Pons (tissue), 1 donor: ENCODE results near the gene MAPK13.
"Not testable (repeated sequence)": the region's sequence is repeated elsewhere in the genome, so short reads cannot be mapped to it uniquely, and the experiment has no call there.

Experiments
- DNase-seq: peaks from one replicate; pipeline ENCODE4 v3.0.0-alpha.2; 2016; ENCODE audit warnings: low spot score

MAPK13 gene

DNA sequence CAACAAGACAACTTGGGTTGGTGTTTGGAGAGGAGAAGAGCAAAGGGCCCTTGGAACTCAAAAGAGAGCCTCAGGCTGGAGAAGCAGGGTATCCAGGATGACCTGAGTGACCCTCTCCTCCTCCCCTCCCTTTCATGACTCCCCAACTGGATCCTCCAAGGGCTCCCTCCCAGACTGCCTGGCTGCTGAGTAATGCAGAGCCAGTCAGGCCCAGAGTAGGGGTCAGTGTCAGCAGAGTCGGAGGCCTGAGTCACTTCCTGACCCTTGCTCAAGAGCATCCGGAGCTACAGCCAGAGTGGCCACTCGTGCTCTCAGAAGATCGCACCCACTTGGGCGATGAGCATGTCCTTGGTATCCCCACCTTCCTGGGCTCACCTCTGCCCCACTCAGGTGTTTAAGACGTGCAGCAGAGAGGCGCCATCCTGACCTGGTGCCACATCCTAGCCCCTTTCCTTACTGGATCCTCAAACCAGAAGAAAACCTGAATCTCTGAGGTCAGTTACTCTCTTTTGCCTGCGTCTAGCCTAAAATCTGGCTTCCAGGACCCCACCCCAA is 2.8 kb upstream of the MAPK13 start:
- no peak for DNase-seq

DNA sequence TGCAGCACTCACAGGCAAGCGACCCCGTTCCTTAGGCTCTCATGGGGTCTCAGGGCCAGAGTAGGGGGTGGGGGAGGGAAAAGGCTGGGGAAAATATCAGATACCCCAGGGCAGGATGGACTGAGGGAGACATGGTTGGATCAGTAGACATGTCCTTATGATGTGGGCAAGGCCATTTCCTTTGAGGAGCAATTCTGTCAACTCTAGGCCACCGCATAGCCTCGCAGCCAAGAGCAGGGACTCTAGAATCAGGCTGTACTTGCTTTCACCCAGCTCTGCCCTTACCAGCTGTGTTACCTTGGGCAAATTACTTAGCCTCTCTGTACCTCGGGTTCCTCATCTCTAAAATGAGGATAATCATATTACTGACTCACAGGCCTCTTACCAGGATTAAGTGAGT is 2.2 kb upstream of the MAPK13 start:
- DNase-seq: no peak

DNA sequence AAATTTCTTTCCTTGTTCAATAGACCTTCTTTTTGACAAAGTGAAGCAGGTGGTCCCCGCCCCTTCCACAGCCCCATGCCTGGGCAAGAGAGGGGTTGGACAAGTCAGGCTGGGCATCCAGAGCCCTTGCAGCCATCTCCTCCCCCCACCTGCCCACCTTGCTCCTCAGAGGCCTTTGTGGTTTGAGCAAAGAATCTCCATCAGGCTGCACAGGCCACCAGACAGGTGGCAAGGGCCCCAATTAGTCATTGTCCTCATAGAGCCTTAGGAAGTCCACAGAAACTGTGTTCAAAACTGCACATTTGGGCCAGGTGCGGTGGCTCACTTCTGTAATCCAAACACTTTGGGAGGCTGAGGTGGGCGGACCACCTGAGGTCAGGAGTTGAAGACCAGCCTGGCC is 1.5 kb upstream of the MAPK13 start:
- no peak for DNase-seq

DNA sequence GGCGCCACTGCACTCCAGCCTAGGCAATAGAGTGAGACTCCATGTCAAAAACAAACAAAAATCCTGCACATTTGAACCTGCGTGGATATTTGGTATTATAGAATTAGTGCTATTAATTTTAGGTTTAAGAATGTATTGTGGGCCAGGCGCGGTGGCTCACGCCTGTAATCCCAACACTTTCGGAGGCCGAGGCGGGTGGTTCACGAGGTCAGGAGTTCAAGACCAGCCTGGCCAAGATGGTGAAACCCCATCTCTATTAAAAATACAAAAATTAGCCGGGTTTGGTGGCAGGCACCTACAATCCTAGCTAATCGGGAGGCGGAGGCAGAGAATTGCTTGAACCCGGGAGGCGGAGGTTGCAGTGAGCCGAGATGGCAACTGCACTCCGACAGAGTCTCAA is 979 bp upstream of the MAPK13 start:
- DNase-seq: not testable (repeated sequence)

DNA sequence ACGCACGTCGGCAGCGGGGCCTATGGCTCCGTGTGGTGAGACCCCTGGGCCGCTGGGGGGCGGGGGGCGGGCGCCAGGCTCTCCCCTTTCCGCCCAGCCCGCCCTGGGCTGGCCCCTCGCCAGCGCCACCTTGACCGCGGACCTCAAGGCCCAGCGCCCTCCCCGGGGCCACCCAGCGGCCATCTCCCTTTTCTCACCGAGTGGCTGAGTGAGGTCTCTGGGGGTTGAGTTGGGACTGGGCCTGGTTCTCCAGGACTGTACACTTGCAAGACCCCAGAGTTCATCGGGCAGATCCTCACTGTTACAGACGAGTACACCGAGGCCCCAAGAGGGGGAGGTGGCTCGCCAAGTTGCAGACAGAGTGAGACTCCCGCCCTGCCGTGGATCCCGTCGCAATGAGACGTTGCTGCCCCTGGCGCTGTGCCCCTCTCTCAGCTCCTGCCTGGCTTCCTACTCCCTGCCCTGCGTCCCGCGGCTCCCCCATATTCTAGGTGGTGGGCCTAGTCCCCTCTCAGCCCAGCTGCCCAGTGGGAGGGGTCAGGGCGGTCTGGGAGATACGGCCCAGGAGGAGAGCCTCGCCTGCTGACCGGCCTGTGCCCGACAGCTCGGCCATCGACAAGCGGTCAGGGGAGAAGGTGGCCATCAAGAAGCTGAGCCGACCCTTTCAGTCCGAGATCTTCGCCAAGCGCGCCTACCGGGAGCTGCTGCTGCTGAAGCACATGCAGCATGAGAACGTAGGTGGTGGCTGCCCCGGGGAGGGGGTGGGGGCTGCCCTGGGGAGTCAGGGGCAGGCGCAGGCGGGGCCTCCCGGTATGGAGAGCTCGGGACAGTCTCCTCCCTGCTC is 576 bp downstream of the MAPK13 start:
- no peak for DNase-seq

DNA sequence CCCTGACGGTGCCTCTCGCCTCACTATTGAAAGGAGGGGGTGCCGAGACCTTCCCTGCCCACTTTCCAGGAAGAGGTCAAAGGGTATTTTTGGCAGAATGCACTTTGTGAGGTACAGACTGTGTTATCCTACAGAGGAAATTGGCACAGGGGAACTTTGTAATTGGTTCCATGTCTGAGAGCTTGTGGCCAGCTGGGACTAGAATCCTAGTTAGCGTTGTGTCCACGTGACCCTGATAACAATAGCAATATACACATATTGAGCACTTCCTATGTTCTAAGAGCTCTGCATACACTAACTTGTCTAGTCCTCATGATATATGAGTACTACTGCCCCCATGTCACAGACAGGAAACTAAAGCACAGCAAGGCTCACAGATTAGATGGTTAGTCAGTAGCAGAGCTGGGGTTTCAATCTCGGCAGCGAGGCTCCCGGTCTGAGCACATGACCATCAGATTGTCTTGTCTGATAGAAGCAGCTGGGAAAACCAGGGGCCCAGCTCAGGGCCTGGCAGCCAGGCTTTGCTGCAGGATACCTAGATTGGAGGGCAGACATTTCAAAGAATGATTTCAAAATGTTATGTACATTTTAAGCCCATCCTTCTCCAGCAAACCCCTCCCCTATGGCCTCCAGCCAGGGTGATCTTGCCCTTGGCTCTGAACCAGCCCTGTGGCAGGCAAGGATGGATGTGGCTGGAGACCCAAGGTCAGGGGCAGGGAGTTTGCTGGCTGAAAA is 1.4 kb downstream of the MAPK13 start:
- peak; percentile 28 for DNase-seq

DNA sequence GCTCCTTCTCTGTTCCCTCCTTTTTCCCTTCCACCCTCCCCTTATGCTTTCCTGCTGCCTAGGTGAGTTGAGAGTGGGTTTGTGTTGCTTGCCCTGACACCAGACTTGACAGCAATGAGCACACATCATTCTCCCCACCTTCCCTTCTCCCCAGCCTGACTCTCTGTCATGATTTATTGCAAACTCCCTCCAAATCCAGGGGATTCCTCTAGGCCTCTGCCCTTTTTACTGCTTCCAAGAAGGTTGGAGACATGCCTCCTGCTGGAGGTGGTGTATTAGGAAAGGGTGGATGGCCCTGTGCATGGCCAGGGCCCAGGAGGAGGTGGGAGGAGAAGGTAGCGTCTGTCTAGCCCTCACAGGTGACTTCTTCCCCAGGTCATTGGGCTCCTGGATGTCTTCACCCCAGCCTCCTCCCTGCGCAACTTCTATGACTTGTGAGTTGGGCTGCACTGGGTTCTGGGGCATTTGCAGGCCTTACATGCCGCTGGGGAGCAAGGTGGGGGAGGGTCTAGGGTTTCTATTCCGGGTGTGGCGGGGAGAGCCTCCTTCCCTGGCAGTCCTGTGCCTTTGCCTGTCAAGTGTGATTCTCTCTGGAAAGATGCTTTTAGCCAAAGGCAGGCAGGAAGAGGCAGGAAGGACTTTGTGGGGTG is 2.1 kb downstream of the MAPK13 start:
- no peak for DNase-seq

DNA sequence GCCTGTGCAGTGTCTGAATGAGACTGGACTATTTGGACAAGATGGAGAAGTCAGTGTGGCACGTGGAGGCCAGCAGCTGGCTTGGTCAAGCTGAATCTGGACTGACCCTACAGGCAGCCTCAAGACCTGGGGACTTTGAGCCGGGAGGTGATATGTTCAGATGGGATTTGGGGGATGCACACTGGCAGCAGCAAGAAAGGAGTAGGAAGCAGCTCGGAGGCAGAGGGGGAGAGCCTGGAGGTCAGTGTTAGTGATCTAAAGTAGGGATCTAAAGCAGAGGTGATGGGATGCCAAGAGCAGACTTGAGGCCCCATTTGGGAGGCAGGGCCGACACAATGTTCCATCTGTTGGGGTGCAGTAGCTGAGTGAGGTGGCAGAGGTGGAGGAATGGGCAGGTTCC is 2.8 kb downstream of the MAPK13 start:
- no peak for DNase-seq

DNA sequence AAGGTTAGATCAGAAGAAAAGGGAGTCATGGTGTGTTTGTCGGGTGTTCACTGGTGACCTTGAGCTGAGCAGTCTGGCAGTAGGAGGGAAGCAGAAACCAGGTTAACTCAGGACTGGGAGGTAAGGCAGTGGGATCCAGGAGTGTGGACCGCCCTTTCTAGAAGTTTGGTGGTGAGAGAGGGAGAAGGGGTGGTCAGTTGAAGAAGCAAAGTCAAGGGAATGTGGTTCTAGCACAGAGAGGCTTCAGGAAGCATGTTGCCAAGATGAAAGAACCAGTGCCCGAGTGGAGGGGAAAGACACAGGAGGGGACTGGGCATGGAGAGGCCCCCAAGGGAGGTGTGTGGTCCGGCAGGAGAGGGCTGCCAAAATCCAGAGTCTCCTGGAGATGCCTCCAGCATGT is 3.6 kb downstream of the MAPK13 start:
- DNase-seq: no peak

DNA sequence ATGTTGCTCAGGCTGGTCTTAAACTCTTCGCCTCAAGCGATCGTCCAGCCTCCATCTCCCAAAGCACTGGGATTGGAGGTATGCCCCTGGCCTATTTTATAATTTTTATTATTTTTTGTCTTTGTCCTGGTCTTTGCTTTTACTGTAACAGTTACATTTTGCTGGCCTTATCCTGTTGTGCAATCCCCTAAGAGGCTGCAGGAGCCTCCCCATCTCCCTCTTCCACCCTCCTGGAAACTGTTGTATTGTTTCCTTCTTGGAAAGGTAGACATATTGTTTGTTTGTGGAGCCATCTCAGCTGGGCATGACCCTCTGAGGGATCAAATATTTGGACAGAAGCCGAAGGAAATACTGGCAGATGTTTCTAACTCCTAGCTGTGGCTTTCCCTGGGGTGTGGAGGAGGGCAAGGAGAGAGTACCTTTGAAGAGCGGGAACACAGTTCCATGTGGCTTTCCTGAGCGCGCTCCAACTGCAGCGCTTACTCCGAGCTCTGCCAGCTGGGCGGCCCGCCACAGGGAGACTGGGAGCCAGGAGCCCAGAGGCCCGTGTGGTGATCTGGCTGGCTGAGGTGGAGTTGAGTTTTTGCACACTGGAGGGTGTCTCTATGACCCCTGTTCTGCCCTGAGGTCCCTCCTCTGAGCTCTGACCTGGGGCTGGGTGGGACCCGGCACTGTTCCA is 4.9 kb downstream of the MAPK13 start:
- no peak for DNase-seq

DNA sequence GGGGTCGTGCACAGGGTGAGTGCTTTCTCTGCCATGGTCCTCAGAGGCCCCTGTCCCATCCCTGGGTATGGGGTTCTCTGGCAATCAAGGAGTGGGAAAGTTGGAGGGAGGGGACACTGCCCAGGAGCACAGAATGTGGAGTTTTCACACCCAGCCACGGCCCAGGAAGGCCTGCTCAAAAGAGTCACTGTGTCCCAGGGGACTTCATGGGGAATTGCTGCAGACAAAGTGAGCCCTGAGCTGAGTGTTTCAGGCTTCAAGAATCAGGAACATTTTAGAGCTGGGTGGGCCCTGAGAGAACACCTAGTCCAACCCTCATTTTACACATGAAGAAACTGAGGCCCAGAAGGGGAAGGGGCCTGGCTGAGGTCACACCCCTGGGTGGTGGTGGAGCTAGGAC is 5.7 kb downstream of the MAPK13 start:
- DNase-seq: no peak

DNA sequence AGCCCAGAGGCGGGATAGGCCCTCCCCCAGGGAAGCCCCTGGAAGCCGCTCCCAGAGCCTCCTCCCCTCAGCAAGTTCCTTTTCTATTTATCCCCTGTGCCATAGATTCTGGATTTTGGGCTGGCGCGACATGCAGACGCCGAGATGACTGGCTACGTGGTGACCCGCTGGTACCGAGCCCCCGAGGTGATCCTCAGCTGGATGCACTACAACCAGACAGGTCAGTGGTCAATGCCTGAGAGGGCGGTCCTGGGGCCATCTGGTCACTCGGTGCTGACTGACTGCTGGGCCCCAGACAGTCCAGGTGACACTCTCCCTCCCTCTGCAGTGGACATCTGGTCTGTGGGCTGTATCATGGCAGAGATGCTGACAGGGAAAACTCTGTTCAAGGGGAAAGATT is 6.2 kb downstream of the MAPK13 start:
- no peak for DNase-seq

DNA sequence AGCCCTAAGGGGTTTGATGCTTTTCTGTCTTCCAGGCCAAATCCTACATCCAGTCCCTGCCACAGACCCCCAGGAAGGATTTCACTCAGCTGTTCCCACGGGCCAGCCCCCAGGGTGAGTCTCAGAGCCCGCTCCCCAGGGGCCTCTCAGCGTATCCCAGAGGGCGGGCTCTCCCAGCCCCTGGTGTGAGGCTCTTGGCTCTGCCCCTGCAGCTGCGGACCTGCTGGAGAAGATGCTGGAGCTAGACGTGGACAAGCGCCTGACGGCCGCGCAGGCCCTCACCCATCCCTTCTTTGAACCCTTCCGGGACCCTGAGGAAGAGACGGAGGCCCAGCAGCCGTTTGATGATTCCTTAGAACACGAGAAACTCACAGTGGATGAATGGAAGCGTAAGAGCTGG is 8.4 kb downstream of the MAPK13 start:
- DNase-seq: no peak

DNA sequence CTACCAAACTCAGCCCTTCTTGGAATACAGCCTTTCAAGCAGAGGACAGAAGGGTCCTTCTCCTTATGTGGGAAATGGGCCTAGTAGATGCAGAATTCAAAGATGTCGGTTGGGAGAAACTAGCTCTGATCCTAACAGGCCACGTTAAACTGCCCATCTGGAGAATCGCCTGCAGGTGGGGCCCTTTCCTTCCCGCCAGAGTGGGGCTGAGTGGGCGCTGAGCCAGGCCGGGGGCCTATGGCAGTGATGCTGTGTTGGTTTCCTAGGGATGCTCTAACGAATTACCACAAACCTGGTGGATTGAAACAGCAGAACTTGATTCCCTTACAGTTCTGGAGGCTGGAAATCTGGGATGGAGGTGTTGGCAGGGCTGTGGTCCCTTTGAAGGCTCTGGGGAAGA is 9.1 kb downstream of the MAPK13 start:
- no peak for DNase-seq

DNA sequence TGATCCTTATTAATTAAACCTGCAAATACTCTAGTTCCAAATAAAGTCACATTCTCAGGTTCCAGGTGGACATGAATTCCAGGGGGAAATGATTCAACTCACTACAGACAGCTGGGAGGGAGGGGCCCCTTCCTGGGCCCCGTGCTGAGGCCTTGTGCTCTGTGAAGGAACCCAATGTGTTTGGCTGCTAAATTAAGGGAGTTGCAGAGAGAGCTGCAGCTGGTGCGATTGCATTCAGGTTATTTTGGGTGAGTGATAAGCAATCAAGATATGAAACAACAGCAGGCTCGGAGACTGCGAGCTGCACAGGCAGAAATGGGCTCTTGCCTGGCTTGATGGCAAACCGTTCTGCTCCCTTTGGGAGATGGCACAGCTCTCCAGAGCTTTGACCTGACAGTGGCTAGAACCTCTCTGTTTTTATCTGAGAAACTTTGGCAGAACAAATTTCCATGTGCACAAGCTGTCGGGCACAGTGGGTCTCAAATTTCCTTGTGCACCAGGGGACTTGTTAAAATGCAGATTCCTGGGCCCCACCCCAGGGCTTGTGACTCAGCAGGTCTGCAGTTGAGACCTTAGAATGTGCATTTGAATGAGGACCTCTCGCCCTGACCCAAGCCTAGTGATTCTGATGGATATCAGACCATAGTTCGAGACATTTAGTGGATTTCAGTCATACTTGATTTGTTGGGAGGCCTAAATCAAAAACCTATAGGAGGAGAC is 9.8 kb downstream of the MAPK13 start:
- no peak for DNase-seq

DNA sequence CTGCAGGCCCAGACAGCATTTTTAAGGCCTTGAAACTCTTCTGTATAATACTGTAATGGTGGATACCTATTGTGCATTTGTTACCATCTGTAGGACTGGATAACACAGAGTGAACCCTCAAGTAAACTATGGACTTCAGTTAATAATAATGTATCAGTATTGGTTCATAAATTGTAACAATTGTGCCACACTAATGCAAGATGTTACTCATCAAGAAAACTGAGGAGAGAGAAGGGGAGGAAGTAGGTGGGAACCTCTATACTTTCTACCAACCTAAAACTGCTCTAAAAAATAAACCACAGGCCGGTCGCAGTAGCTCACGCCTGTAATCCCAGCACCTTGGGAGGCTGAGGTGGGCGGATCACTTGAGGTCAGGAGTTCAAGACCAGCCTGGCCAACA is 10.8 kb downstream of the MAPK13 start:
- no peak for DNase-seq

DNA sequence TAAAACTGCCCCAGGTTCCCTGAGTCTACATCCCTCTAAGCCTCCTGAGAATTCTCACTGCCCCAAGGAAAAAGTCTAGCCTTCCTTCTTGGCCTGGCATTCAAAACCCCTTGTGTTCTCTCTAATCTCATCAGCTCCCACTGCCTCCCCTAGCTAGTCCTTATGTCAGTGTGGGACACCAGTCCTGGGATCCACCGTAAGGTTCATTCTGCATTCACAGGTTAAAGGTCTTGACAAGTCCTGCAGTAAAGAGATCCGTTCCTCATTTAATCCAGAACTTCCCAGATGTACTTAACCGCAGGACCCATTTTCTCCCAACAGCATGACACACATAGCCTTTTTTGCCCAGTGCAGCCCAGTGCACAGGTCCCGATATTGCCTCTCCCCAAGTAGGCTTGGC is 11.6 kb downstream of the MAPK13 start:
- no peak for DNase-seq

DNA sequence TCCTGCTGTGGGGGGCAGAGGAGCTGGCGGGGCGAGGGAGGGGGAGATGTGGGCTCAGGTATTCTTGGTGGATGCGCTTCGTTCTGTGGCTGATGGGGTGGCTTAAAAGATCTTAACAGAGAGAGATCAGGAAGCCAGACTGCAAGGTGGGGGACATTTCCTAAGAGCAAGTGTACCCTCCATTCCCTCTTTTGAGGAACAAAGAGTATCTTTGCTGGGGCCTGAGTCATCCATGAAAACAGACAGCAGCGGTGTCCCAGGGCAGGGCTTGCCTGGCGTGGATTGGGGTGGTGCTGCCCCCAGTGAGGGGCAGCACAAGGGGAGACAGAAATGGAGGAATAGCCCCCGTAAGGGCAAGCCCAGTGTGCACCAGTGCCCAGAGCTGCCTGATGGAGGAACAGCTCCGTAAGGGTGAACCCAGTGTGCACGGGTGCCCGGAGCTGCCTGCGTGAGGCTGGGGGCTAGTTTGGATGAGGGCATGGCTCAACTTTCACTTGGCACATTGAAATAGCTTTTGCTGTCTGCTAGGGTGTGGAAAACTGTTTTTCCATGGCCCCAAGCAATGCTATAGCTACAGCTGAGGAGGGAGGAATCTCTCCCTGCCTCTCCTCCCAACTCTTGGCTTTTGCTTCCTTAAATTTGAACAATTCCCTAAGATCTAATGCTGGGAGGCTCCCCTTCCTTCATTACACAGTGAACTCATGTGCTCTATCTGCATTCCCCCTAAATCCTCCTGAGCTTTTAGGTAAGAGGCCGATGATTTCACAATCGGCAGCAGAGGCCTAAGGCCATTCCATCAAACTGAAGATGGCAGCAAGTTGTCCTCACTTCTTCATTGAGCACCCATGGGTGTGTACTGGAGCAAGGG is 12.9 kb downstream of the MAPK13 start:
- DNase-seq: no peak

DNA sequence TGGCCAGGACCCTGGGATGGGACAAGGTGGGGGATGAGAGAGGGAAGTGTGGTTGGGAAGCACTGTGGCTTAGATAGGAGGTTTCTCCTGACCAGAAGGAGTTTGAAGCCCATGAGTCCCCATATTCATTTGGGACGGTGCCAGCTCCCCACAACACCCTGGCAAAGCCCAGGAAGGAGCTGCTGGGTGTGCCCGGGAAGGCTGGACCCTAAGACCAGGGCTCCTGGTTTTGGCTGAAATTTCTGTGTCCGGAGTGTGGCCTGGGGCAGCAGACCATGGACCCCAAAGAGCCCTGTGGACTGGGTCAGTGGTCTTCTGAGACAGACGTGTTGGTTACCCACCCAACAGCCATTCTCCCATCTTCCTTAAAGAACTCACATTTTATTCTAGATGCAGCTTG is 15.2 kb downstream of the MAPK13 start:
- DNase-seq: no peak

DNA sequence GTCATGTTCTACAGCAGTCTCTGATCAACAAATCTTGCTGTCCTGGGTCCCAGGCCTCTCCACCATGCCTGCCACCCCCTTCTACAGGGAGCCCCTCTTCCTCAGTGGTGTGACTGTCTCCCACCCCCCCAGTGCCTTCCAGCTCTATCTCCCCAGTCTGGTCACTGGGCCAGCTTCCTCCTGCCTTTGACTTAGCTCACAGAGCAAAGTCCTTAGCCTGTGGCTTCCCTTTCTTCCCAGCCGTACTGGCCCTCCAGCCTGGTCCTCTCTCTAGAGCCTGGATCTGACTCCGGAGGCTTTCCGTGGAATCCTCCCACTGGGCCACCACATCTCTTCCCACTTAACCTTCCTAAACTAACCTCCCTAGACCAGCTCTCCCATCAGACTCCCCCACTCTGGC is 17.0 kb downstream of the MAPK13 start:
- DNase-seq: no peak

DNA sequence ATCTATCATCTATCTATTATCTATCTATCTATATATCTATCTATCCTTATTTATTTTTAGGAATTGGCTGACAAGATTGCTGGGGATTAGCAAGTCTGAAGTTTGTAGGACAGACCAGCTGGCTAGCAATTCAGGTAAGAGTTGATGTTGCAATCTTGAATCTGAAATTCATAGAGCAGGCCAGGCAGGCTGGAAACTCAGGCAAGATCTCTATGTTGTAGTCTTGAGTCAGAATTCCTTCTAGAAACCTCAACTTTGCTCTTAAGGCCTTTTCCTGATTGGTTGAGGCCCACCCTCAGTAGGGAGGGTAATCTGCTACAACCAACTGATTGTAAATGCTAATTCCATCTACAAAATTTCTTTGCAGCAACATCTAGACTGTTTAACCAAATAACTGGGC is 19.2 kb downstream of the MAPK13 start:
- DNase-seq: no peak
